HG03280 (cell line): ENCODE results near the gene OTOG.

ENCODE experiments used
- ATAC-seq: cut with Tn5 transposase; IDR thresholded peaks from one replicate; pipeline ENCODE4 v1.9.1; 2021; ENCODE audit warnings: mild to moderate bottlenecking, moderate library complexity; ENCODE audit not compliant: unreplicated experiment

OTOG gene

GRCh38 chr11:17691550-17691949, 144.5 kb downstream of the OTOG start:
- ATAC-seq: no peak

GRCh38 chr11:17691976-17692375, 144.9 kb downstream of the OTOG start:
- ATAC-seq: no peak

GRCh38 chr11:17692931-17693330, 145.9 kb downstream of the OTOG start:
- ATAC-seq: no peak

GRCh38 chr11:17693531-17693930, 146.5 kb downstream of the OTOG start:
- ATAC-seq: no peak

GRCh38 chr11:17694494-17695110, 147.5 kb downstream of the OTOG start:
- no peak for ATAC-seq

- ATAC-seq: no peak
Measured at GRCh38 chr11:17695454-17696441, 148.7 kb downstream of the OTOG start.

GRCh38 chr11:17696741-17697140, 149.7 kb downstream of the OTOG start:
- ATAC-seq: no peak
